ENCODE measurements around the gene AP5B1. TPM values are rescaled to one million over a fixed set of nuclear protein-coding genes. Genes with fewer than 3 reads are reported as not detected.
"Not testable (repeated sequence)": the region's sequence is repeated elsewhere in the genome, so short reads cannot be mapped to it uniquely, and the experiment has no call there.

AP5B1 gene
- total RNA-seq, 1 donor from 2014 or later = 21.0 TPM

DNA sequence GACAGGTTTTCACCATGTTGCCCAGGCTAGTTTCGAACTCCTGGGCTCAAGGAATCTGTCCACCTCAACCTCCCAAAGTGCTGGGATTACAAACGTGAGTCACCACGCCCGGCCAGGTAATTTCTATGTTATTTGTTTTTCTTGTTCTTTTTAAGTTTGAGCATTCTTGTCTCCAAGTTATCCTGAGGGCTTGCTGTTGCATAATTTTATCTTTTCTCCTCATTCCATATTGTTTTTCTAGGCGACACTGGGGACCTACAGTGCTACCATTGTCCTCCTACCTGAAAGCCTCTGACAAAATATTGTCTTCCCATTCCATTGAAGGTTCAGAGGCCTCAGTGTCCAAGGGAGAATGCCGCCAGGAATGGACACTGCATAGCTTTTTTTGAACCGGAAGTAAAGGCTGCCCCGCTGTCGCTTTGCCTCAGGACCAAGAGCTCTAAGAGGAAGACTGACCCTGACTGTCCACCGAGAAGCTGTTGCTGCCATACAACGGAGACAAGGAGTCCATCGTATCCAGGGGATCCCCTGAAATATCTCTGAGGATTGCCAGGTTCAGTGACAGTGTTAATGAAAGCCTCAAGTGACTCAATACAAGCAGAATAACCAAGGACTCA is 9.7 kb downstream of the AP5B1 start:
- H3K4me1 Mint-ChIP-seq (ENCODE audit: unreplicated experiment) = peaks cover 4% of the 10 kb centered on the region
- peaks cover 3% of the 10 kb centered on the region for H3K36me3 Mint-ChIP-seq (ENCODE audit: unreplicated experiment)
- TF ChIP-seq, protein P1, sequence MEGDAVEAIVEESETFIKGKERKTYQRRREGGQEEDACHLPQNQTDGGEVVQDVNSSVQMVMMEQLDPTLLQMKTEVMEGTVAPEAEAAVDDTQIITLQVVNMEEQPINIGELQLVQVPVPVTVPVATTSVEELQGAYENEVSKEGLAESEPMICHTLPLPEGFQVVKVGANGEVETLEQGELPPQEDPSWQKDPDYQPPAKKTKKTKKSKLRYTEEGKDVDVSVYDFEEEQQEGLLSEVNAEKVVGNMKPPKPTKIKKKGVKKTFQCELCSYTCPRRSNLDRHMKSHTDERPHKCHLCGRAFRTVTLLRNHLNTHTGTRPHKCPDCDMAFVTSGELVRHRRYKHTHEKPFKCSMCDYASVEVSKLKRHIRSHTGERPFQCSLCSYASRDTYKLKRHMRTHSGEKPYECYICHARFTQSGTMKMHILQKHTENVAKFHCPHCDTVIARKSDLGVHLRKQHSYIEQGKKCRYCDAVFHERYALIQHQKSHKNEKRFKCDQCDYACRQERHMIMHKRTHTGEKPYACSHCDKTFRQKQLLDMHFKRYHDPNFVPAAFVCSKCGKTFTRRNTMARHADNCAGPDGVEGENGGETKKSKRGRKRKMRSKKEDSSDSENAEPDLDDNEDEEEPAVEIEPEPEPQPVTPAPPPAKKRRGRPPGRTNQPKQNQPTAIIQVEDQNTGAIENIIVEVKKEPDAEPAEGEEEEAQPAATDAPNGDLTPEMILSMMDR (IDR thresholded peaks at IDR 0.05) = no peak
- H3K27me3 Mint-ChIP-seq (ENCODE audit: unreplicated experiment) = no peaks in the 10 kb centered on the region
- H3K9me3 Mint-ChIP-seq (ENCODE audit: unreplicated experiment) = no peaks in the 10 kb centered on the region
- H3K27ac Mint-ChIP-seq (ENCODE audit: unreplicated experiment) = no peak overlapping the region
- H3K4me3 Mint-ChIP-seq (ENCODE audit: unreplicated experiment) = no peak overlapping the region
- DNase-seq (ENCODE audit: extremely low spot score, unreplicated experiment) = peak; percentile 27

DNA sequence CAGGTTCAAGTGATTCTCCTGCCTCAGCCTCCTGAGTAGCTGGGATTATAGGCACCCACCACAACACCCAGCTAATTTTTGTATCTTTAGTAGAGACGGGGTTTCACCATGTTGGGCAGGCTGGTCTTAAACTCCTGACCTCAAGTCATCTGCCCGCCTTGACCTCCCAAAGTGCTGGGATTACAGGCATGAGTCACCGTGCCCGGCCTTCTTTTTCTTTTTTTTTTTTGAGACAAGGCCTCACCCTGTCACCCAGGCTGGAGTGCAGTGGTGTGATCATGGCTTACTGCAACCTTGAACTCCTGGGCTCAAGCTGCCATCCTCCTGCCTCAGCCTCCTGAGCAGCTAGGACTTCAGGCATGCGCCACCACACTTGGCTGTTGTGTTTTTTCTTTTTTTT is 13.0 kb downstream of the AP5B1 start:
- H3K9me3 Mint-ChIP-seq (ENCODE audit: unreplicated experiment); H3K4me3 Mint-ChIP-seq (ENCODE audit: unreplicated experiment); H3K27ac Mint-ChIP-seq (ENCODE audit: unreplicated experiment); H3K4me1 Mint-ChIP-seq (ENCODE audit: unreplicated experiment); H3K36me3 Mint-ChIP-seq (ENCODE audit: unreplicated experiment); H3K27me3 Mint-ChIP-seq (ENCODE audit: unreplicated experiment): not testable (repeated sequence)
- DNase-seq (ENCODE audit: extremely low spot score, unreplicated experiment) = peak; percentile 38

DNA sequence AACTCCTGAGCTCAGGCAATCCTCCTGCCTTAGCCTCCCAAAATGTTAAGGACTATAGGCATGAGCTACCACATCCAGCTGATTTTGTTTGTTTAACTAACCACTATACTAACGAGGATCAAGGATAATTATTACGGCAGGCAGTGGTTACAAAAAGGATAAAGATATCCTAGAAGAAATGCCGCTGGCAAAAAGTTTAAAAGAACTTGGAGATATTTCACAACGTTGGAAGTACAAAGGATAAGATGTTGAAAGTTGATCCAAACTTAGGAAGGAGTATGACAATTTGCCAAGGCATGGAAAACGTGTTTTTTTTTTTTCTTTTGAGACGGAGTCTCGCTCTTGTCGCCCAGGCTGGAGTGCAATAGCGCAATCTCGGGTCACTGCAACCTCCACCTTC is 13.4 kb downstream of the AP5B1 start:
- H3K9me3 Mint-ChIP-seq (ENCODE audit: unreplicated experiment) = no peaks in the 10 kb centered on the region
- peaks cover 4% of the 10 kb centered on the region for H3K4me1 Mint-ChIP-seq (ENCODE audit: unreplicated experiment)
- no peaks in the 10 kb centered on the region for H3K27me3 Mint-ChIP-seq (ENCODE audit: unreplicated experiment)
- H3K4me3 Mint-ChIP-seq (ENCODE audit: unreplicated experiment) = no peak overlapping the region
- H3K27ac Mint-ChIP-seq (ENCODE audit: unreplicated experiment) = no peak overlapping the region
- peaks cover 3% of the 10 kb centered on the region for H3K36me3 Mint-ChIP-seq (ENCODE audit: unreplicated experiment)
- DNase-seq (ENCODE audit: extremely low spot score, unreplicated experiment) = no peak
- TF ChIP-seq, protein P1 (IDR thresholded peaks at IDR 0.05) = no peak

- H3K36me3 Mint-ChIP-seq (ENCODE audit: unreplicated experiment) = peaks cover 3% of the 10 kb centered on the region
- H3K9me3 Mint-ChIP-seq (ENCODE audit: unreplicated experiment) = no peaks in the 10 kb centered on the region
- TF ChIP-seq, protein P1 (IDR thresholded peaks at IDR 0.05) = no peak
- peak; percentile 60 for DNase-seq (ENCODE audit: extremely low spot score, unreplicated experiment)
- H3K4me3 Mint-ChIP-seq (ENCODE audit: unreplicated experiment) = no peak overlapping the region
- H3K27me3 Mint-ChIP-seq (ENCODE audit: unreplicated experiment) = no peaks in the 10 kb centered on the region
- H3K4me1 Mint-ChIP-seq (ENCODE audit: unreplicated experiment) = peaks cover 4% of the 10 kb centered on the region
- H3K27ac Mint-ChIP-seq (ENCODE audit: unreplicated experiment) = no peak overlapping the region
Measured at GRCh38 chr11:65766535-65766934, 14.2 kb downstream of the AP5B1 start.

- TF ChIP-seq, protein P1 (IDR thresholded peaks at IDR 0.05) = no peak
- no peak overlapping the region for H3K27ac Mint-ChIP-seq (ENCODE audit: unreplicated experiment)
- H3K4me1 Mint-ChIP-seq (ENCODE audit: unreplicated experiment) = no peaks in the 10 kb centered on the region
- no peaks in the 10 kb centered on the region for H3K9me3 Mint-ChIP-seq (ENCODE audit: unreplicated experiment)
- no peak overlapping the region for H3K4me3 Mint-ChIP-seq (ENCODE audit: unreplicated experiment)
- peaks cover under 1% of the 10 kb centered on the region for H3K36me3 Mint-ChIP-seq (ENCODE audit: unreplicated experiment)
- peak; percentile 21 for DNase-seq (ENCODE audit: extremely low spot score, unreplicated experiment)
- no peaks in the 10 kb centered on the region for H3K27me3 Mint-ChIP-seq (ENCODE audit: unreplicated experiment)
Measured at GRCh38 chr11:65764434-65764833, 16.3 kb downstream of the AP5B1 start.

DNA sequence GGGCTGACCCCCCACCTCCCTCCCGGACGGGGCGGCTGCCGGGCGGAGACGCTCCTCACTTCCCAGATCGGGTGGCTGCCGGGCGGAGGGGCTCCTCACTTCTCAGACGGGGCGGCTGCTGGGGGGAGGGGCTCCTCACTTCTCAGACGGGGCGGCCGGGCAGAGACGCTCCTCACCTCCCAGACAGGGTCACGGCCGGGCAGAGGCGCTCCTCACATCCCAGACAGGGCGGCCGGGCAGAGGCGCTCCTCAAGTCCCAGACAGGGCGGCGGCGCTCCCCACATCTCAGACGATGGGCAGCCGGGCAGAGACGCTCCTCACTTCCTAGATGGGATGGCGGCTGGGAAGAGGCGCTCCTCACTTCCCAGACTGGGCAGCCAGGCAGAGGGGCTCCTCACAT is 18.0 kb downstream of the AP5B1 start:
- not testable (repeated sequence) for H3K9me3 Mint-ChIP-seq (ENCODE audit: unreplicated experiment); H3K4me3 Mint-ChIP-seq (ENCODE audit: unreplicated experiment); H3K27ac Mint-ChIP-seq (ENCODE audit: unreplicated experiment); H3K27me3 Mint-ChIP-seq (ENCODE audit: unreplicated experiment); H3K4me1 Mint-ChIP-seq (ENCODE audit: unreplicated experiment); H3K36me3 Mint-ChIP-seq (ENCODE audit: unreplicated experiment)
- DNase-seq (ENCODE audit: extremely low spot score, unreplicated experiment) = peak; percentile 77

DNA sequence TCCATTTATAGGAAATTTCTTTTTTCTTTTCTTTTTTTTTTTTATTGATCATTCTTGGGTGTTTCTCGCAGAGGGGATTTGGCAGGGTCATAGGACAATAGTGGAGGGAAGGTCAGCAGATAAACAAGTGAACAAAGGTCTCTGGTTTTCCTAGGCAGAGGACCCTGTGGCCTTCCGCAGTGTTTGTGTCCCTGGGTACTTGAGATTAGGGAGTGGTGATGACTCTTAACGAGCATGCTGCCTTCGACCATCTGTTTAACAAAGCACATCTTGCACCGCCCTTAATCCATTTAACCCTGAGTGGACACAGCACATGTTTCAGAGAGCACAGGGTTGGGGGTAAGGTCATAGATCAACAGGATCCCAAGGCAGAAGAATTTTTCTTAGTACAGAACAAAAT is 18.6 kb downstream of the AP5B1 start:
- not testable (repeated sequence) for H3K9me3 Mint-ChIP-seq (ENCODE audit: unreplicated experiment); H3K4me1 Mint-ChIP-seq (ENCODE audit: unreplicated experiment); H3K27me3 Mint-ChIP-seq (ENCODE audit: unreplicated experiment); H3K27ac Mint-ChIP-seq (ENCODE audit: unreplicated experiment); H3K36me3 Mint-ChIP-seq (ENCODE audit: unreplicated experiment); DNase-seq (ENCODE audit: extremely low spot score, unreplicated experiment); H3K4me3 Mint-ChIP-seq (ENCODE audit: unreplicated experiment)
